ENCODE measurements around the gene PTGDR2.

The PTGDR2 gene

GRCh38 chr11:60855726-60856633, at the start of gene PTGDR2:
PTGDR2 (minus strand) TSS chr11:60855950; CDS start chr11:60853722, 2,228 bp downstream.
- no peak for DNase-seq (ENCODE audit: low read depth in 2 of 3, low spot score in 1 of 3)

DNA sequence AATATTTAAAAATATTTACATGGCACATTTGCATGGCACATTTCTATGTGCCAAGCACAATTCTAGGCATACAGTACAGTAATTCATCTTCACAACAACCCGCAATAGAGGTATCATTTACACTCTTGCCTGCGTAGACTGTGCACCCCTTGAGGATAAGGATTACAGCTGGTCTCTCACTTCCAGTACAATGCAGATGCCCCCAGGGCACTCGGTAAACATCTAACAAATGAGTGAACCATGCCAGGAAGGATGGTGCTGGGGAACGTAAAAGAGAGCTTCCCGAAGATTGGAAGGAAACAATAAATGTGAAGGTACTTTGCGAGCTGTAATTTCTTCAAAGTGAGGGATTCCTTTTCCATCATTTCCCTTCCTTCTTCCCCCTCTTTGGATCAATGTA, 49.3 kb upstream of the PTGDR2 start:
- DNase-seq (ENCODE audit: low read depth in 2 of 3, low spot score in 1 of 3), result no peak

DNA sequence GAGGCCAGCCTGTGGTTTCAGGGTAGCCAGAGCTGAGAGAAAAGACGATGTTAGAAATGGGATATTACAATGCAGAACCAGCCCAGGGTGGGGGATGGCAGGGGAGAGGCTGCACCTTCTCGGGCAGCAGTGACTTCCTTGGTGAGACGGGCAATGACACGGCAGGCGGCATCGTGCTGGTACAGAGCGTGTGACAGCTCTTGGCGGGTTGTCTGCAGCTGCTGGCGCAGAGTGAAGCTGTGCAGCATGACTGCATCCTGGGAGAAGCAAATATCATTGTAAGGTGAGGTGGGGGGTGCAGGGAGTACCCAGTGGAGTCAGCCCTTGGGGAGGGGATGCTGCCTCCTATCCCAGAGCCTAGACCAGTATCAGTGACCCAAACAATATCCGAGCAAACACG, 46.9 kb upstream of the PTGDR2 start:
- DNase-seq (ENCODE audit: low read depth in 2 of 3, low spot score in 1 of 3), result no peak

DNA sequence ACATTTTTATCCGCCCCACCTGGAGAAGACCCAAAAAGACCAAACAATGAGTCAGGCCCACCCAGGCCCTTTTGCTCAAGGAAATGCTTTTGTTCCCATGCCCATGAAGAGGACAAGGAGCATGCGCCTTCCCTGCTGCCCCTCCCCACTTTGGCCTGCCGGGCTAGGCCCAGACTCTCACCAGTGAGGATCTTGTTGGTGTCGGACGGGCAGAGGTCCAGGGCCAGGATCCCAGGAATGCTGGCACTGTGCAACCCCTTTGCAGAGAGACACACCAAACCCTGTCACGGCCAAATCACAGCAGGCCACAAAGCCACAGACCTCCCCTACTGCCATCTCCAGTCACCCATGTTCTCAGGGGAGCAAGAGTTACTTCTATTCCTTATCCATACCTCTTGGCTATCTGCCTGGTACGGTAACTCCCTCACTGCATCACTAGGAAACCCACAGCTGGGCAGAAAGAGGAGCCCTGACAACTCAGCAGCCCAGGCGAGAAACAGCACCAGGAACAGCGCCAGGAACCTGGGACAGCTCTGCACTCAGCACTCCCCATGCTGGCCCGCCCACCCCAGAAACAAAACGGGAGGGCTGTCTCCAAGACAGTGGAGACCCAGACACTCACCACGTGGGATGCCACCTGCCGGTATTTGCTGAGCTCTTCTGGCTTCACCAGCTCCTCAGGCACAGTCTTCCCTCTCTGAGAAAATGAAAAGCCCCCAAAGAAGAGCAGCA, 45.1 kb upstream of the PTGDR2 start:
- DNase-seq (ENCODE audit: low read depth in 2 of 3, low spot score in 1 of 3), result no peak

DNA sequence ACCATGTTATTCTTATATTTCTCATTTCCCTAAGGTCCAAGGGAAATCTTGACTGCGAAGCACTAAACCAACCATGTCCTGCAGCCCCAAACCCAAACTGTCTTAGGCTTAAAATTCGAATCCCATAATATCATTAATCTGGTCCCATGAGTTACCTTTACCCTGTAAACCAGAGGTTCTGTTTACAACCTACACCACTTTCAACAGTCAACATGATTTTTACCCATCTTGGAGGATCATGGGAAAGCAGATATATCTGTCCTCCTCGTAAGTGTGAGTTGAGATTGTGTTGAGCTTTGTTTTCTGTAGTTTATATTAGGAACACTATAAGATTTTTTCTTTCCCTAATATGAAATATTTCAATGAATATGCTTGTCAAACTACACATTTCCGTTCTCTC, 44.2 kb upstream of the PTGDR2 start:
- DNase-seq (ENCODE audit: low read depth in 2 of 3, low spot score in 1 of 3), result no peak

DNA sequence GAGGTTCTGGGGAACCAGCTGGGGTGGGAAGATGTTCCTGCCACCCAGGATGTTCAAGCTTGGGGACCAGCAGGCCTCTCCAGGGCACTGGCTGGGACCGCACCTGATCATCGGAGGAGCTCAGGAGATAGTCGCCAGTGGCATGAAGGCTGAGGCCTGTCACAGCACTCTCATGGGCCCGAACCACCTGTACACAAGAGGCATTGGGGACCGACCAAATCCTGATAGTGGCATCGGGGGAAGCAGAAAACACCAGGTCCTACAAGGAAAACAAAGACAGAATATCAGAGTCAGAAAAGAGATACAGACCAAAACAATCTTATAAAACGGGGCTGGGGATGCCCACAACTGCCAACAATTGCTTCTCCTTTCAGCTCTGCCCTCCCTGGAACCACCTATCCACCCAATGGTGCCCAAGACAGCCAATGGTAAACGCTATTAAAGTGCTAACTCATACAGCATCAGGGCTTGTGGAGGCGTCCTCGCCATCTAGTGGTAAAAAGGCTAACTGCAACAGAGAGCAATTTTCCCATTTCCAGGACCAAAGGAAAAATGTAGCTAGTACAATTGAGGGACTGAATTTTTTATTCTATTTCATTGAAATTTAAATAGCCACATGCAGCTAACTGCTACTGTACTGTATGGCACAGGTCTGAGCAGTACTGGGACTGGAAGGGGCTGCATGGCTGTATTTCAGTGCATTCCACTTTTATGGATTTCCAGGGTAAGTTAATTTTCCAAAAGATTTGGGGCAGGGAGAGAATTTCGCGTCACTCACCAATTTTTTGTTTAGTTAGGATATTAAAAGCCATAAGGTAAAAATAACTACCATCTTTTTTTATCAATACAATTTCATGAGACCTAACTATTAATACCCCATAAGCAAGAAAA, 43.5 kb upstream of the PTGDR2 start:
- DNase-seq (ENCODE audit: low read depth in 2 of 3, low spot score in 1 of 3), result no peak

DNA sequence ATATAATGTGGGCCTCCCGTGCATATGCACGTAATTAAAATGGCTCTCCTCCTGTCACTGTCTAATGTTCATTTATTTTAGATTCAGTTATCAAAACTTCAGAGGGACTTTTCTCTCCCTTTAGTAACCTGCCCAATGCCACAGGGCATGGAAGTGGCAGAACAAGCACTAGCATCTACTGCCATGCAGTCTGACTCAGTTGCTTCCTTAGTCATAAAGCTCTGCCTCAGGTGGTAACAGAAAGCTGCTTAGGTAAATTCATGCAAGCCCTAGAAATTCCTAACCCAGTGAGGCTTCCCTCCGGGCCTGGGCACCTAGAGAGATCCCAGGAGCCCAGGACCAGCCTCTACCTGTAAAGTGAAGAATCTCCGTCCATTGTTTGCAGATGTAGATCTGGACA, 41.7 kb upstream of the PTGDR2 start:
- no peak for DNase-seq (ENCODE audit: low read depth in 2 of 3, low spot score in 1 of 3)

DNA sequence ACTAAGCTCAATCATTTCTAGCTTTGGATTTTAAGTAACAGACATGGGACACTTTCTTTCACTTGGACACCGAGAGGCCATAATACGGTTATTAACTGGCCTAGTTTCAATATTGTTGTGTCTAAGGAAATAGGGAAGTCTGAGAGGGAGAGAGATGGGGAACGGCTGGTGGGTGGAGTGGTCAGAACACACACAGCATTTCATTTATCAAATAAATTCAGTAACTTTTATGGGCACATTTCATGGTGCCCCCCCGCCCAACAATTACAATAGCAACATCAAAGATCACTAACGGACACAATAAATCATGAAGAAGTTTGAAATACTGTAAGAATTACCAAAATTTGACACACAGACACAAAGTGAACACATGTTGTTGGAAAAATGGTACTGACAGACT, 39.9 kb upstream of the PTGDR2 start:
- DNase-seq (ENCODE audit: low read depth in 2 of 3, low spot score in 1 of 3), result no peak

DNA sequence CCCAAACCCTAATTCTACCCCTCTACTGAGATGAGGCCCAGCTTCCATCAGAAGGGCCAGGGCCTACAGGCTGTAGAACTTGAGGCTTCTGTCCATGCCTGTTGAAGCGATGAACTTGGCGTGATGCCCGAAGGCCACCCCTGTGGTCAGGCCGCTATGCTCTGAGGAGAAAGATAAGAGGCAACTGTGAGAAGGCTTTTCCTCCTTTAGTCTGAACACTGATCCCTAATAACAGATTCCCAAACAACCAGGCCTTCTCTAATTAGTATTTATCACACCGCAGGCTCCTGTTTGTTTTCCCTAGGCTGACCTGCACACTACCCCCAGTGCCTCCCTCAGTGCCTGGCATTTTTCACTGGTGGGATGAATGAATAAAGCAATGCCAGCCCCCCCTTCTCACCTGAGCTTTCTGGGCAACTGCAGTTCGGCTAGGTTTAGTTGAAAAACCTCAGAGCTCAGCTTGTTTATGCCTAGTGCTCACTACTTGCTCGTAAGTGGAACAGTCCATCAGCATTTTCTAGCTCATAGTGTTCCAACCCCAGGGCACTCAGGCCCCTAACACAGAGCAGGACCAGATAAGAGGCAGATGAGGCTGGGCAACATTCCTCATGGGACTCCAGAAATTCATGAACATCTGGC, 35.5 kb upstream of the PTGDR2 start:
- DNase-seq (ENCODE audit: low read depth in 2 of 3, low spot score in 1 of 3), result no peak

DNA sequence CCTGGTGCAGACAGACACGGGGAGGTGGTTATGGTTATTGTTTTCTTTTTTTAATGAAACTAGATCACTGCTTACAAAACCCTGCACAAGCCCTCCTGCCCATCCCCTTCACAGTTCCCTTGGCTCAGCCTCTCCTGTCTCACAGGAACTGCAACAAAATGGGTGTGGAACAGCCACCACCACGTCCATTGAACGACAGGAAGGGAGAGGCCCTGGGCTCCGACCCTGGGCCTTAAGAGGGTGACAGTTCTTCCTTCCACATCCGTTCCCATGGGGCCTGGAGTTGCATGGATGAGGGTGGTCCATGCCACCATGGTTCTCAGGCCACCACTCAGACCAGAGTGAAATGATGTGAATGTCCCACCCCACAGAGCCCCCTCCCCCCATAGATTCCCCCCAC, 34.9 kb upstream of the PTGDR2 start:
- no peak for DNase-seq (ENCODE audit: low read depth in 2 of 3, low spot score in 1 of 3)

- DNase-seq (ENCODE audit: low read depth in 2 of 3, low spot score in 1 of 3), result no peak
Observed at GRCh38 chr11:60889869-60890311, 34.1 kb upstream of the PTGDR2 start.

GRCh38 chr11:60887556-60887955, 31.8 kb upstream of the PTGDR2 start:
- no peak for DNase-seq (ENCODE audit: low read depth in 2 of 3, low spot score in 1 of 3)

DNA sequence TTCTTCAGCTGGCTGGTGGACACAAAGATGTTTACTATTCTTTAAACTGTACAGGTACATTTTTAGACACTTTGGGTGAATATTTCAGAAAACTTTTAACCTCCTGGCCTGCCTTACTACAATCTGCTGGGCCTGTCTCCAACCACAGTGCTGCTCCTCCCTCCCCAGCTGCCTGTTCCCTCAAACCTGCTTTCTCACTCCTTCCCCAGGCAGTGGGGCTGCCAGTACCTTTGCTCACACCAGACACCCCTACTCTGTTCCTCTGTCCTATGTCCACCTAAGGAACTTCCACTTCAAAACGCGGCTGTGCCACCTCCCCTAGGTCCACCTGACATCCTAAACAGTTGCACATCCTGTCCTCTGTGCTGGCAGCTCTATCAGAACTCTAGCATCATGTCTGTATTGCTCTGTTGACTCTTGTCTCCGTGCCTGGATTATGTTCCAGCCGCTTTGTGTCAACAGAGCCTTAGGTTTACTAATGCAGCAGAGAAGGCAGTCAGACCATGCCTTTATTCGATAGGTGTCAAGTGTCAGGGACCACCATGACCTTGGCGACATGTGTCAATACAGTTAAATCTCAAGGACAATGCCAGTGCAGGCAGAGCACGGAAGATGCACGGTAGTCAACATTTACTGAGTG, 25.0 kb upstream of the PTGDR2 start:
- no peak for DNase-seq (ENCODE audit: low read depth in 2 of 3, low spot score in 1 of 3)

- DNase-seq (ENCODE audit: low read depth in 2 of 3, low spot score in 1 of 3), result no peak
Observed at GRCh38 chr11:60879971-60880588, 24.3 kb upstream of the PTGDR2 start.

- DNase-seq (ENCODE audit: low read depth in 2 of 3, low spot score in 1 of 3), result no peak
Observed at GRCh38 chr11:60879104-60879503, 23.4 kb upstream of the PTGDR2 start.

DNA sequence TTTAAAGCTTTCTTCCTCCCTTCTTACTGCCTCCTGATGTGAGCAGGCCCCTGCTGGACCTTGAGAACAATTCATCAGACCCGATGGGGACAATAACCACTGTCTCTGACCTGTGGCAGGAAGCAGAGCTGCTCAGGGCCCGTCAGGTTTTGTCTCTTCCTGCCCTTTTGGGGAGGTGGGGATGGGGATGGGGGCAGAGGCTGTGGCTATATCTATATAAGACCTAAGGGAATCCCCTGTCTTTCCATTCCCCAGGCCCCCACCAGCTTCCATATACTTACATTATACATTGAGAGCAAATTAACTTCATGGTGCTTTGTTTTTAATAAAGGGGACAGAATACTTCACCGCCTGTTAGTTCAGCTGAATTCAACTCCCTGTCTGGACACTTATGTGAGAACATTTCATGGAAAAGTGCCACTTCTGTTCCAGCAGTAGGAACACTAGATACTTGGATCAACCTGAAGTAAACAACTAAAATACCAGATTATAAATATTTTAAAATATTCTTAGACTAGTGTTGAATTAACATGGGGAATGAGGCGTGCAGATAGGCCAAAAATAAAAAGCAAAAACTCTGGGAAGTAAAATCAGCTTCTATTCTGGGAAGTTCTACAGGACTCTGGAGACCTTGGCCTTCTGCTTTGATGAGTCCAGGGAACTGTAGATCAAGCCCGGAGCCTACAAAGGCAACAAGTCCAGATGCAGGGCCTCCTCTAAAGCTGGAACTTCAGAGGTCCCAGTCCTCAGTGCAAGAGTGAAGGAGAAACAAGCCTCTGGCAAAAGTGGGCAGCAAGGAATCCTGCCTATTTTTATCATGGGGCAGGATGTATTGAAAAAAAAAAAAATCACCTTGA, 22.7 kb upstream of the PTGDR2 start:
- no peak for DNase-seq (ENCODE audit: low read depth in 2 of 3, low spot score in 1 of 3)

DNA sequence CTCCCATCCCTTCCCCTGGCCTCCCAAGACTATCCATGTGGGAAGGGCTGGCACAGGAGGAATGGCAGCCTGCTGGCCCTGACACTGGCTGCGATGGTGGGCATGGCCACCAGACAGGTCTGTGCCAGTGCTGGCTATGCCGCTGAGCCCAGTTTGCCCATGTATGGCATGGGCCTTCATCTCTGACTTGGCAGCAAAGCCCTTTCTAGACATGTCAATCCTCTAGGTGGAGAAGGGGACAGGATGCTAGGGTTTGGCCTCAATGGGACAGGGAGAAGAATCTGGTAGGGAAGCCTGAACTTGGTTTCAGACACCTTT, 20.4 kb upstream of the PTGDR2 start:
- no peak for DNase-seq (ENCODE audit: low read depth in 2 of 3, low spot score in 1 of 3)

- no peak for DNase-seq (ENCODE audit: low read depth in 2 of 3, low spot score in 1 of 3)
Observed at GRCh38 chr11:60875366-60876167, 19.8 kb upstream of the PTGDR2 start.
